Stimulated activated CD8-positive, alpha-beta memory T cell treated with anti-CD3 and anti-CD28 coated beads, Interleukin-4, amount 100 ng/mL, for 48 hours (primary cell): ENCODE measurements around the gene TUNAR.
"Not testable (repeated sequence)": the region's sequence is repeated elsewhere in the genome, so short reads cannot be mapped to it uniquely, and the experiment has no call there.

ENCODE experiments used
- DNase-seq: peaks from one replicate; pipeline ENCODE4 v3.0.0-alpha.2; 2020

The TUNAR gene

DNA sequence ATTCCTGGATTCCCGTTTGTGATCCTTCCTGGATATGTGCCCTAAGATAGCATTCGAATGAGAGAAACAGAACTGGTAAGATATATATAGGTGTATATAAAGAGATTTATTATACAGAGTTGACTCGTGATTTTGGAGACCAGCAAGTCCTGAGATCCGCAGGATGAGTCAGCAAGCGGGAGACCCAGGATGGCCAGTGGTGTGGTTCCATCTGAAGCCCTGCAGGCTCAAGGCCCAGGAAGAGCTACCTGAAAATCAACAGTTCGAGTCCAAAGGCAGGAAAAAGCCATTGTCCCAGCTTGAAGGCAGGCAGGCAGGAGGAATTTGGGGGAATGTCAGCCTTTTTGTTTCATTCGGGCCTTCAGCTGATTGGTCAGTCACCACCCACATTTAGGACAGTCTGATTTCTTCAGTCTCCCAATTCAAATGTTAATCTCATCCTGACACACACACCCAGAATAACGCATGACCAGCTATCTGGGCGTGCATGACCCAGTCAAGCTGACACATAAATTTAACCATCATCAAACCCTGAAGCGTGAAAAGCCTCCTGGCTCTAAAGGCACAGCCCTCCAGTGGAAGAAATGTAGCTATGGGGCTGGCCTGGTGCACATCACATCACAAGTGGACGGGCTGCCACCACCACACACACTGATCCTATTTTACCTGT is 44.3 kb downstream of the TUNAR start:
- DNase-seq, result no peak

DNA sequence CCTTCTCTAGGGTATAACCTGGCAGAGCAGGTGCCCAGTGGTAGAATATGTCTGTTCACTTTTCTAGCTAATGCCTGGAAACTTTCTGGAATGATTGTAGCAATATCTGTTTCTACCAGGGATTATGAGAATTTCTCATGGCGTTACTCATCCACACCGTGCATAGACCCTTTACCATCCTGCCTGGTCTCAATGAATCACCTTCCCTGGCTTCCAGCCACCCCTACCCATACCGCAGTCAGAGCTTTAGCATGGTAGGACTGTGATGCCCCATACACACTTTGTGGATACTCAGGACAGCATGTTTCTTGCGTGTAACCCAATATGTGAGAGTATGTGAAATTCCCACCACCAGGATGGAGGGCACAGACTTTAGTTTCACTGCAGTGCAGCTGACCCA is 45.4 kb downstream of the TUNAR start:
- DNase-seq, result no peak

DNA sequence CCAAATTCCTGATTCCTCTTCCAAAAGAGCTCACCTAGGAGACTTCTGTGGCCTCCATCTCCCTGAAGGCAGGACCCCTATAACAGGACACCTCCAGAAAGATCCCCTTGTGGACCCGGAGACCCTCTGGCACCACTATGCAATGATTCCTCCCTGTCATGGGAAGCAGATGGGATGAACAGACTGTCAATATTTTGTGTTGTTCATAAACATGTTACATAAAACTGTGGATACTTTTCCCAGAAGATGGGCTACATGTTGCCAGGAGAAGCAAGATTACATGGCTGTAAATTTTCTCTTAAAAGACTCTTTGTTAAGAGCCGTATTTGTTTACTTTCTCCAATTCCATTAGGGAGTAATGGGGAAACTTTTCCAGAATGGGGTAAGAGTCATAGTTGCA is 52.1 kb downstream of the TUNAR start:
- no peak for DNase-seq

DNA sequence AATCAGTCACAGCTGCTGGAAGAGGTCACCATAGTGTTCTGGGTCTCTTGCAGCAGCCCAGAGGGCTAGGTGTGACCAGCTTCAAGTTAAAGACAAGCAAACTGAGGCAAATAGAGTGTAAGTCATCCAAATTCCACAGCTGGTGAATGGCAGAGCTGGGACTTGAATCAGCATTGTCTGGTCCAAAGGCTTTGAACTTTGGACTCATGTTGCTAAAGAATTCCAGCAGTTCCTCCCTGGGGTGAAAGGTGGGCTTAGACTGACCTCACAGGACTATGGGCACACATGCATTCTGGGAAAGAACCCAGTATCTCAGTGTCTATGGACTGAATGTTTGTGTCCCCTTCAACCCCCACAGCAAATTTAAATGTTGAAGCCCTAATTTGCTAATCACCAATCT is 54.8 kb downstream of the TUNAR start:
- no peak for DNase-seq

DNA sequence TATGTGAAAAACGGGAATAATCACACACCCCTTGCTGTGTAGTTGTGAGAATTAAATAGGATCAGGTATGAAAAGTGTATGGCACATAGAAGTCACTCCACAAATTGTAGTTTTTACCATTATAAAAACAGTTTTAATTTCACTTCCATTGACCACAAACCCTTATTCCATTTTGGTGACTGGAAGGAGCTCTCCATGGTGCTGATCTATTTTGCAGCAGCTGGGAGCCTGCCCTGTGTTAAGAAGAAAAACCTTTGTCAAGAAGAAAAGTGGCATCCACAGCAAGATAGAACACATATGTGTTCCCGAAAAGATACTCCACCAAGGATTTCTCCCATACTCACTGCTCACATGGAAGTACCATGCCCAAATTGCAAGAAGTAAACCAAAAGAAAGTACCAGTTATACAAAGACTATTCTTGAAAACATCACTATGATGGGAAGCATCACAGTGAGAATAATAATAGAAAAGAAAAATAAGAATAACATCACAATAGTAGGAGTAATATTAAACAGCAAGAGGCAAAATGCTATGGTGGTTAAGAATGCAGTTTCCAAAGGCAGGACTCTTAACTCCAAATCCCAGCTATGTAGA is 58.7 kb downstream of the TUNAR start:
- DNase-seq, result no peak

DNA sequence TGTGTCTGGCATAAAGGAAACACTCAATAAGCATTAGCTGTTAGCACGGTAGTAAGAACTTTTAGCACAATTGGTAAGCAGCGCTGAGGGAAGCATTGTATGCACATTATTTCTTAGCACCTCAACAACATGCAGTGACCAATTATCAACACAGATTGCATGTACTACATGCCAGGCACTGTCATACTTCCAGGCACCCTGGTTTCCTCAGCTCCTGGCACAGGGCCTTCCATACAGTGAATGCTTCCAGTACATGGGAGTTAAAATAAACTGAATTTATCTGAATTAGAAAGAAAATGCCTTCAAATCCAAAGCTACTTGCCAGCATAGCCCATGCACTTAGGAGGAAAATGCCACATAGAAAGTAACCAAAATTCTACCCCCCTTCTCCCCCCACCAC is 59.4 kb downstream of the TUNAR start:
- no peak for DNase-seq

DNA sequence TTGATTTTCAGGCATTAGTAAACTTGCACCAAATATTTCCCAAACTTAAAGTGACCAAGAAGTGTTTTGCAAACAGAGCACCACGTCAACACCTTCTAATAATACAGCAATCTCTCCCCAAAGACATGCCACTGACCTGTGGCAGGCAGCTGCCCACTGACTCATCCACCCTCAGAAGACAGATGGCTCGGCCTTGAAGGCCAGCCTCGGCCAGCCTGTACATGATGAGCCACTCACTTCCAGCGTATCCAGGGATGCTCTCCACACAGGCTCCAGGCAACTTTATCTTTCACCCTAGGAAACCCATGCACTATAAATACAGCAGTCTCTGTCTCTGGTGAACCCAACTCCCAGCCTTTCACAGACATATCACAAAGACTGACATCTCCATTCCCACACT is 62.7 kb downstream of the TUNAR start:
- DNase-seq, result no peak

DNA sequence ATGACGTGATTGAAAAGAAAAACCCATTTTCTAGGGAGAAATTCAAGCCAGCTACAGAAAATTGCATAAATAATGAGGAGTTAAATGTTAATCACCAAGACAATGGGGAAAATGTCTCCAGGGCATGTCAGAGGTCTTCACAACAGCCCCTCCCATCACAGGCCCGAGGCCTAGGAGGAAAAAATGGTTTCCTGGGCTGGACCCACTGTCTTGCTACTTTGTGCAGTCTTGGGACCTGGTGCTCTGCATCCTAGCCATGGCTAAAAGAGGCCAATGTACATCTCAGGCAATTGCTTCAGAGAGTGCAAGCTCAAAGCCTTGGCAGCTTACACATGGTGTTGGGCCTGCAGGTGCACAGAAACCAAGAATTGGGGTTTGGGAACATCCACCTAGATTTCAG is 65.3 kb downstream of the TUNAR start:
- DNase-seq, result no peak

DNA sequence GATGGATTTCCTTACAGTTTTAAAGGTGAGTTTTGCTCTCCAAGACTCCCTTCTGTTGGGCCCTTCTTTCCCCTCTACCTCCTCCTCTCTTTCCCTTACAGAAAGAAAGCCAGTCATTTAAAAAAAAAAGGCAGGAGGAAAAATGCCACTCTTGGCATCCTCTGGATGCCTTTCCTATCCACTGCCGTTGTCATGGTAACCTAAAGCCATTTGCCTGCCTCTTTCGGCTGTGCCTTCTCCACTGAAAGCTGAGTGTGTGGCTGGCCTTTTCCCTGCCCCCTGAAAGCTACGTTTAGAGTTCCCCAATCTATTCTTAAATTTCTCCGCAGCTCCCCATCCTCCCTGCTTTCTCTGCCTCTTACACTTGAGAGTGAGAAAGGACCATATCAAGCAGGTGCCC is 67.1 kb downstream of the TUNAR start:
- no peak for DNase-seq

DNA sequence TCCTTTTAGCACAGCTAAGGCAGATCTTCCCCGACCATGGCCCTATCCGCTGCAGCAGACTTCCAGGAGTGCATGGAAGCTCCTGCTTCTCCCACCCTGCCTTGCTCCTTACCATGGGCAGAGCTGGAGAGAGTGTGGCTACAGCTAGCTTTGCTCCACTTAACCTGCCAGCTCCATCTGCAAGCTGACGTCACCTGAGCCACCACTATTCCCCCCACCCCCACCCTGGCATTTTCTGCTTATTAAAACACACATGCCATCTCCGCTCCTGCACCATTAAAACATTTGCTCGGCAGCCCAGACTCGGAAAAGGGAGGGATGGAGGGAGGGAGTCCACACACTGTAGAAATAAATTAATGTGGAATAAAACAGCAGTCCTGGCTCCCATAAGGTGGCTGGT is 67.8 kb downstream of the TUNAR start:
- no peak for DNase-seq

DNA sequence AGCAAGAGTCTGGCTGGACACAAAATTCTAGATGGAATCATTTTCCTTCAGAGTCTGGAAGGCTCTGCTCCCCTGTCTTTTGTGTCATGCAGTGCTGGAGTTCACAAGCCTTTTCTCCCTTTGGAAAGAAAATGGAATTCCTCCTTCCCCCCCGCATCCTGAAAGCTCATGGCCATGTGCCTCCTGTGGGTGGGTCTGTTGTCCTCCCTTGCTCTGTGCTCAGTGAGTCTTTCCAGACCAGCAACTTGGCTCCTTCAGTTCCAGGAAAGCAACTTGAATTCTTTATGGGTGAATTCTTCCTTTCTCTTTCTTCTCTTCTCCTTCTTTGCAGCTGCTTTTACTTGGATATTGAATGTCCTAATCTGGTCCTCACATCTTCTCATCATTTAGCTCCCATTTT is 70.2 kb downstream of the TUNAR start:
- DNase-seq, result no peak

DNA sequence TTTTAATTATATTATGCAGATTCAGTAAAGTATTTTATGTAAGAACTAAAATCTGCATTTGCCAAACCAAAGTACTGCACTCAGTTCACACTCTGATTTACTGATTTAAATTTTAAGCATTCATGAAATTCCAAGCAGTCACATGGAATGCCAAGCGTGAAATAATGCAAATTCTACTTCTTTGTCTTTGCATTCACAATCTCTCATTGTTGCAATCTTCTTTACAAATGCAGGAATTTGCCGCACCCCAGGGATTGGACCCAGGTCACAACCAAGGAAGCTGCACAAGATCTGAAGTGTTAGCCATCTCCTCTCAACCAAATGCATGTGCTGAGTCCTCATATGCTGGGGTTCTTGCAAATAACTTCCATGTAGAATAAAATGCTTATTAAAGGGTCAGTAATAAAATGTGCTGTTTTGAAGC is 71.9 kb downstream of the TUNAR start:
- no peak for DNase-seq

DNA sequence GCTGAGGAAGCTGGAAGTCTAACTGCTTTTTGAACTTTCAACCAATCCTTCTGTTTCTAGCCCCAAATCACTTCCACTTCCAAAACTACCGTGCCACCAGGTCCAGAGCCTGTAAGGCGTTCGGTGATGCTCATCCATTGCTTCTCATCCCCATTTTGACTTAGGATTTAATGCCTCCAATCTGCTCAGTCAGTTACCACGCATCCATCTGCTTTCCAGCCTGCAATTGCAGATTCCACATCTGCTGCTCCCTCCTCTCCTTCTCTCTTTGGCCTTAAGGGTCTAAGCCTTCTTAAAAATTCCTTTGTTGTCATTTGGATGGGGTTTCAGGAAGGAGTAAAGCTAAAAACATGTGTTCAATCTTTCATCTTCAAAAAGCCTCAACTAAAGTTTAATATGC is 74.7 kb downstream of the TUNAR start:
- DNase-seq, result no peak

DNA sequence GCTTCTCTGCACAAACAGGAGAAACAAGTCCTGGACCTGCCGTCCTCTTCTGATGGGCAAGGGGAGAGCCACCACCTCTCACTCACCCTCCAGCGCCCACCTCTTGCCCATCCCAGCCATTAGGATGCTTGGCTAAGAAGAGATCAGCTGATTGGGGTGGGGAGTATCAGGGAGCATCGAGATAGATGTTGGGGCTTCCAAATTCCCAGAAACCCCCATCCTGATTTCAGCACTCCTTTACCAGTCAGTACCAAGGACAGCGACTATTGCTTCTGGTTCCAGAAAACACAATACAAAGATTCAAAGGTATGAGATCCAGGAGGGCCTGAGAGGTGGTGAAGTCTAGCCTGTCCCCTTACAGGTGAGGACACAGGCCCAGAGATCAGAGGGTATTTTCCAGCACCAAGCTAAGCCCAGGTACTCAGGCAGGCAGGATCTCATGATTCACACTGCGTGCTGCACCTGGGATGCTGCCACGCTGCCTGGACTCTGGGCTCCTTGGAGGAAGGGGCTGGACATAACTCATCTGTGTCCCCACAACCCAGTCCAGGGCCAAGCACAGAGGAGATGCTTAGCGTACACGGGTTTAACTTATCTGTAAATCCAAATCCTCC is 76.6 kb downstream of the TUNAR start:
- no peak for DNase-seq

DNA sequence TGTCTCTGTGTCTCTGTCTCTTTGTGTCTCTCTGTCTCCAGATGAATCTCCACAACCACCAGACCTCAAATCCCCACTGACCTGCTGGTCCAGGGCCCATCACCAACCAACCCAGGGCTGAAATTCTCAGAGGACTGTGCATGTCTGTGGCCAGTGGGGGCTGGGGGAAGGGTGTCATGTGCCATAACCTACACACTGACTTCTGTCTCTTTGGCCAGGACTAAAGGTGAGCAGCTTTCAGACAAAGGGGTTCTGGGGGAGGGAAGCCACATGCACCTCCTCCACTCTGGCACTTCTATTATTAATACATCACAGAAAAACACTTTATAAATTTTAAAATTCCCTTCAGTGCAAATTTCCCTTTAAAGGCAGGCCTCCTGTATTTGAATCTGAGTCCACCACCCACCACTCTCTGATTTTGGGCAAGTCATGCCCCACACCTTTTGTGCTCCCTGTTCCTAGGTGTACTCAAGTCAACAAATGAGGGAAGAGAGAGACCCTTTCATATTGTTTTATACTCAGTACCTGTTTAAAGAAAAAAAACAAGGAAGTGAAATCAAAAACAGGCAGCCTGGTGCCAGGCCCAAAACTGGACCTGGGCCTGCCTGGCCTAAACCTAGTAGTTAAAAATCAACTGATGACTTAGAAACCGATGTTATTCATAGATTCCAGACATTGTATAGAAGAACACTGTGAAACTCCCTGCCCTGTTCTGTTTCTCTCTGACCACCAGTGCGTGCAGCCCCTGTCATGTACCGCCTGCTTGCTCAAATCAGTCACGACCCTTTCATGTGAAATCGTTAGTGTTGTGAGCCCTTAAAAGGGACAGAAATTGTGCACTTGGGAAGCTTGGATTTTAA is 80.2 kb downstream of the TUNAR start:
- DNase-seq, result no peak

DNA sequence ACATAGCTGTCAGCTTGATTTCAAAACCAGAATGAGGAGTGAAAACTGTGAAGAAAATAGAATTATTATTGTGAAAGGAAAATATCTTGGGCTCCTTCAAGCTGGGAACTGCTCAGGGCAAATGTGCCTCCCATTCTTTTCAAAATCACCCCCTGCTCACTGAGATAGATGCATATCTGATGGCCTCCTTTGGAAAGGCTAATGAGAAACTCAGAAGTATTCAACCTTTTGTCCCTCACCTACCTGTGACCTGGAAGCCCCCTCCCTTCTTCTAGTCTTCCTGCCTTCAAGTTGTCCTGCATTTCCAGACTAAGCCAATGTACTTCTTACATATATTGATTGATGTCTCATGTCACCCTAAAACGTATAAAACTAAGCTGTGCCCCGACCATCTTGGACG is 81.5 kb downstream of the TUNAR start:
- DNase-seq, result no peak

DNA sequence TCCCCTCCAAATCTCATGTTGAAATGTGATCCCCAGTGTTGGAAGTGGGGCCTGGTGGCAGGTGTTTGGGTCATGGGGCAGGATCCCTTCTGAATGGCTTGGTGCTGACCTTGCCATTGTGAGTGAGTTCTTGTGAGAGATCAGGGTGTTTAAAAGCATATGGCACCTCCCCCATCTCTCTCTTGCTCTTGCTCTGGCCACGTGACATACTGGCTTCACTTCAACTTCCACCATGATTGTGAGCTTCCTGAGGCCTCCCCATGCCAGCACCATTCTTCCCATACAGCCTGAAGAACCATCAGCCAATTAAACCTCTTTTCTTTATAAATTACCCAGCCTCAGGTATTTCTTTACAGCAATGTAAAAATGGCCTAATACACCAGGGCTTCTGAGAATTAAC is 82.7 kb downstream of the TUNAR start:
- no peak for DNase-seq

DNA sequence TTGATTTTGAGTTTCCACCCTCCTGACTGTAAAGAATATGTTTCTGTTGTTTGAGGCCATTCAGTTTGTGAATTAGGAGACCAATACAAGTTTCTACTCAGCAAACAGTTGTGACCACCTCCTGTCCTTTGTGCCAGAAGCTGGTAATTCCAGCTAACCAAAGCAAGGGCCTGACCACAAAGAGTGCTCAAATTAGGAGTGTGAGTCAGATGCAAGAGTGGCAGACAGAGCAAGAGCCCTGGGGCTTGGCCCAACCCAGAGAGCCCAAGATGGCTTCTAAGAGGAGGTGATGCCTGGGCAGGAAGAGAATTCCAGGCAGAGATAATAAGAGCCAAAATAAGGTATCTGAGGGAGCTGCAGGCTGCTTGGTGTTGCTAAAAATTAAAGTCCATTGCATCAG is 84.8 kb downstream of the TUNAR start:
- DNase-seq, result no peak

DNA sequence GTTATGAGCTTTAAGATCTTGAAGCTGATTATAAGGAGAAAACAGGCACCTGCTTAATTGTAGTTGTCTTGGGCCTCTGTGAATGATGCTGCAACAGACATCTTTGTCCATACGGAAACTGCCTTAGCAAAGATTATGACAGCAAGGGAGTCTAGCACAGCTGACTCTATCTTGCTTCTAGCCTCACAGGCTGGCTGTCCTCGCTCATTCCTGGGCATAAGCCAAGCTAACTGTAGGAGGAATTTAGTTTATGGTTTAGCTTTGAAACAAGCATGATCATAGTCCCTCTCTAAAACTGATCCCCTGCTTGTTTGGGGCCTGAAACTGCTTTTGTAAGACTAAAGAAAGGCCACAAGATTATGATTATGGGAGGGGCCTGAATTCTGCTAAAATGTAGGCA is 88.3 kb downstream of the TUNAR start:
- no peak for DNase-seq

DNA sequence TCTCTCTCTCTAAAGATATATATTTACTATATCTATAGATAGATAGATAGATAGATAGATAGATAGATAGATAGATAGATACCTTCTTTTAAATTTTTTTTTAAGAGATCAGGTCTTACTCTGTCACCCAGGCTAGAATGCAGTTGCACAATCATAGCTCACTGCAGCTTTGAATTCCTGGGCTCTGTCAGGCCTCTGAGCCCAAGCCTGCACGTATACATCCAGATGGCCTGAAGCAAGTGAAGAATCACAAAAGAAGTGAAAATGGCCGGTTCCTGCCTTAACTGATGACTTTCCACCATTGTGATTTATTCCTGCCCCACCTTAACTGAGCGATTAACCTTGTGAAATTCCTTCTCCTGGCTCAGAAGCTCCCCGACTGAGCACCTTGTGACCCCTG is 91.4 kb downstream of the TUNAR start:
- not testable (repeated sequence) for DNase-seq
